Stimulated activated naive CD4-positive, alpha-beta T cell treated with Interleukin-2 at 50 U/mL for 16 hours (primary cell): ENCODE results near the gene CDH5.
"Not testable (repeated sequence)": the region's sequence is repeated elsewhere in the genome, so short reads cannot be mapped to it uniquely, and the experiment has no call there.

Experiments used
- DNase-seq: peaks from one replicate; lab custom pipeline; 2025; lab: John Stamatoyannopoulos, UW

CDH5 gene

GRCh38 chr16:66437391-66437945 is 71.0 kb downstream of the CDH5 start:
- no peak for DNase-seq

GRCh38 chr16:66438536-66438935 is 72.0 kb downstream of the CDH5 start:
- DNase-seq = no peak

- DNase-seq = no peak
These were observed 72.7 kb downstream of the CDH5 start for GRCh38 chr16:66439051-66439730.

- DNase-seq = no peak
These were observed 73.8 kb downstream of the CDH5 start for GRCh38 chr16:66440271-66440802.

GRCh38 chr16:66440970-66441369 is 74.5 kb downstream of the CDH5 start:
- DNase-seq = no peak

- no peak for DNase-seq
These were observed 75.3 kb downstream of the CDH5 start for GRCh38 chr16:66441586-66442375.

- no peak for DNase-seq
These were observed 76.2 kb downstream of the CDH5 start for GRCh38 chr16:66442502-66443268.

- DNase-seq = no peak
These were observed 76.8 kb downstream of the CDH5 start for GRCh38 chr16:66443269-66443652.

- DNase-seq = no peak
These were observed 77.6 kb downstream of the CDH5 start for GRCh38 chr16:66444049-66444481.

GRCh38 chr16:66446737-66447136 is 80.2 kb downstream of the CDH5 start:
- no peak for DNase-seq

GRCh38 chr16:66447491-66447890 is 81.0 kb downstream of the CDH5 start:
- no peak for DNase-seq

- no peak for DNase-seq
These were observed 85.1 kb downstream of the CDH5 start for GRCh38 chr16:66451548-66451947.

GRCh38 chr16:66453230-66453629 is 86.7 kb downstream of the CDH5 start:
- DNase-seq = not testable (repeated sequence)
